ENCODE results near the gene RBM25.
"Not testable (repeated sequence)": the region's sequence is repeated elsewhere in the genome, so short reads cannot be mapped to it uniquely, and the experiment has no call there.

RBM25 gene

DNA sequence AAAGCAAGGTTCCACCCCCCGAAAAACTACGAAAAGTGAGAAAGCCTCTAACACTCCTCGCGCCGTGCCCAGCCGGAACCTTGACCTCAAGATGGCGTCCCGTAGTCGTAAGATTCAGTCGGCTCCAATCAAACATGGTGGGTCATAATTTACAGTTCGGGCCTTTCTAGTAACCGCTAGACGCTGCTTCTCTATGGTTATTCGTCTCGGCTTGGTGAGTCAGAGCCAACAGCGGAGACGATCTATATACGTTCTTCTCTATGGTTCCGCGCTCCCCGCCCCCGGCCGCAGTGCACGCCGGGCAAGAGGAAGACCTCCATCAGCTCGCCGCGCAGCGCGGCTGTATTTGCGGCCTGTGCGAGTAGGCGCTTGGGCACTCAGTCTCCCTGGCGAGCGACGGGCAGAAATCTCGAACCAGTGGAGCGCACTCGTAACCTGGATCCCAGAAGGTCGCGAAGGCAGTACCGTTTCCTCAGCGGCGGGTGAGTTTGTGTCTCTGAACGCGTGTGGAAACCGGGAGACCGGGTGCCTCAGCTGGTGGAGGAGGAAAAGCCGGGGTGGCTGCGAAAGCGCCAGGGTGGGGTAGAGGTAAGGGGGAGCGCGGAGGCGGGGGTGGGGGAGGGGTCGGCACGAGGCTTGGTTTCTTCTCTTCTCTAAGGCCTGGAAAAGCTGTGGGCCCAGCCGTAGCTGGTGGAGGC lies at the start of gene RBM25:
Gene RBM25 (plus strand): TSS at position 311 of the 698 bp plus-strand sequence. CDS start 13,108 bp downstream, outside the sequence.
- in situ Hi-C loops (cut with MboI; ENCODE audit: low sequenced_read_pairs), result no loop called here

DNA sequence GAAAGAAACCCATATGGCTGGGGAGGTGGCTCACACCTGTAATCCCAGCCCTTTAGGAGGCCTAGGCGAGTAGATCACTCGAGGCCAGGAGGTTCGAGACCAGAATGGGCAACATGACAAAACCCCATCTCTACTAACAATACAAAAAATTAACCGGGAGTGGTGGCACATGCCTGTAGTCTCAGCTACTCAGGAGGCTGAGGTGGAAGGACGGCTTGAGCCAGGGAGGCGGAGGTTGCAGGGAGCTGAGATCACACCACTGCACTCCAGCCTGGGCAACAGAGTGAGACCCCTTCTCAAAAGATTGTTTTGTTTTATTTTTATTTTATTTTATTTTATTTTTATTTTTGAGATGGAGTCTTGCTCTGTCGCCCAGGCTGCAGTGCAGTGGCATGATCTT lies 47.1 kb upstream of the RBM25 start:
- in situ Hi-C loops (cut with MboI; ENCODE audit: low sequenced_read_pairs), result not testable (repeated sequence)

DNA sequence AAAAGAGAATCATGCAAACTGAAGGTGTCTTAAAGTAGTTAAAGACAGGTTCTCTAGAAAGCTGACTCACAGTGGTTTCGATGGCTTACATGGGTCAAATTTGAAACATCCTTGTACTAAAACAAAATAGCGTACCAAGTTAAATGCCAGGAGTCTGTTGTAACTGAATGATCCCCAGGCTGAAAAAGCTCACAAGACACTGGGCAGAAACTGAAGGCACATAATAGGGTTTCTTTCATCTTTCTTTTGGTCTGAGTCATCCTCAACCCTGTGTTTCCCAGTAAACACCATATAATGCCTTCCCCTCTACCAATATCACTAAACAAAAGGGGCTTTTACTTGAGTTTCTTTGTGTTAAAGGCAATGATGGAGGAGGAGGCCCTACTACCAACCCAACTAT lies 44.2 kb upstream of the RBM25 start:
- in situ Hi-C loops (cut with MboI; ENCODE audit: low sequenced_read_pairs), result no loop called here

DNA sequence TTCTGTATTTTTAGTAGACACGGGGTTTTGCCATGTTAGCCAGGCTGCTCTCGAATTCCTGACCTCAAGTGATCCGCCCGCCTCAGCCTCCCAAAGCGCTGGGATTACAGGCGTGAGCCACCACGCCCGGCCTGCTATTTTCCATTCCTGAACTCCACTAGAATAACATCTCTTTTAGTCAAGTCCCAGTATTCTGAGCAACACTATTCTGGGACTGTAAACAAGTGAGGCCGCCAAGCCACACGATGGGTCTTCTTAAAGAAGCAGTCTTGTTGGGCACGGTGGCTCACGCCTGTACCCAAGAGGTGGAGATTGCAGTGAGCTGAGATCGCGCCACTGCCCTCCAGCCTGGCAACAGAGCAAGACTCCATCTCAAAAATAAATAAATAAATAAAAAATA lies 42.8 kb upstream of the RBM25 start:
- in situ Hi-C loops (cut with MboI; ENCODE audit: low sequenced_read_pairs), result not testable (repeated sequence)

DNA sequence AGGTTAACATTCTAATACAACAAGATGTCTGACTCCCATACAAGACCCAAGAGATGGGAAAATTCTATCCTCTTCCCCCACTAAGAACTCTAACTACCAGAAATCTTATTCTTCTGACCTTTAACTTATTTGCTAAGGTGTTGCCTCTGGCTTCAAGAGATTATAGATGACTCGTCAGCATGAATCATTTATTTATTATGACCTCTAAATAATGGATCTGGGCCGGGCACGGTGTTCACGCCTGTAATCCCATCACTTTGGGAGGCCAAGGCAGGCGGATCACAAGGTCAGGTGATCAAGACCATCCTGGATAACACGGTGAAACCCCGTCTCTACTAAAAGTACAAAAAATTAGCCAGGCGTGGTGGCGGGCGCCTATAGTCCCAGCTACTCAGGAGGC lies 42.3 kb upstream of the RBM25 start:
- in situ Hi-C loops (cut with MboI; ENCODE audit: low sequenced_read_pairs), result not testable (repeated sequence)

DNA sequence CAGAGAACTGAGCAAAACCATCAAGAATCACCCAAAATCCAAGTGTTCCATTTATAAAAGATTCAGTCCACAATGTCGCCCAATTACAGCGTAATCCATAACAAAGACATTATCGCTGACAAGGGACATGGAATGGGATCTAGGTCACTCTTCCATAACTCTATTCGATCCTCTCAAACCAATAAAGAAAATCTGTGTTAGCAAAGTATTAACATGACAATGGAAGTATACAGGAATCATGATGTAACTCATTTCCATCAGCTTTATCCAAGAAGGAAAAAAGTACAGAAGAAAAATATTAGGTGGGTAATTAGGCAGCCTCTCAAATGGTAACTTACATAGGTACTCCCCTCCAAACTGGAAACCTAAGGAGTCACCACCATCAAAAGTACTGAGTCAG lies 36.3 kb upstream of the RBM25 start:
- in situ Hi-C loops (cut with MboI; ENCODE audit: low sequenced_read_pairs), result no loop called here

DNA sequence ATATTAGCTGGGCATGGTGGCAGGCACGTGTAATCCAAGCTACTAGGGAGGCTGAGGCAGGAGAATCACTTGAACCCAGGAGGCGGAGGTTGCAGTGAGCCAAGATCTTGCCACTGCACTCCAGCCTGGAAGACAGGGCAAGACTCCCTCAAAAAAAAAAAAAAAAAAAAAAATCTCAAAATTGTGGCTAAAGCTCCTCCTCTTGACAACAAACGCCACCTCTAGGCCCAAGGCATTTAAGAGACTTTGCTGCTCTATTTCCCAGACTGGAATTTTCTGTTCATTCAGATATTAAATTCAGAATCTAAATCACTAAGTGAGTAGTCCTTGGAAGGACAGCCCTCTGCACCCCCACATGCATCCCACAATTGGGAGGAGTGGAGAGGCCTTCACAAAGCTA lies 32.8 kb upstream of the RBM25 start:
- in situ Hi-C loops (cut with MboI; ENCODE audit: low sequenced_read_pairs), result no loop called here

DNA sequence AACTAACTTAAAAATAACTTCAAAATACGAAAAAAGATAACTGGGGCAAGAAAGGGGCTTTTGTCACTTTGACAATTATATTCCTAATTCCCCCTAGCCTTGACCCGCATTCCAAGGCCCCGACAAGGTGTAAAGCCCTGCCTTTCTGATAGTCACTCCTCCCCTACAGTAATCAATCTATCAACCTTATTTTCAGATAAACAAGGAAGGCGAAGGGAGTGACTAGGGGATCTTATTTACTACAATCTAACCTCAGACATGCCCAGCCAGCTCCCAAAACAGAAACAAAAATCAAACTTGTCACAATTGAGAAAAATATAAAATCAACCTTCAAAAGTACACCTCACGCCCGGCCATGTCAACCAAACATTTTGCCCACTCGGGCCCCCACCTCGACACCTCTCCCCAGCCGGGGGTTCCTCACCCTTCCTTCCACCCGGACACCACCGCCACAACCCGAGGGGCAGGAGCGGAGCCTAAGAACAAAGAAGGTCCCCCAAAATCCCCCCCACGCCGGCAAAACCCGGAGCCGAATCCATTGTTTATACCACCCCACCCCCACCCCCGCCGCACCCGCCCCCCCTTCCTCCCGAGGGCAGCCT lies 32.0 kb upstream of the RBM25 start:
- in situ Hi-C loops (cut with MboI; ENCODE audit: low sequenced_read_pairs), result no loop called here

DNA sequence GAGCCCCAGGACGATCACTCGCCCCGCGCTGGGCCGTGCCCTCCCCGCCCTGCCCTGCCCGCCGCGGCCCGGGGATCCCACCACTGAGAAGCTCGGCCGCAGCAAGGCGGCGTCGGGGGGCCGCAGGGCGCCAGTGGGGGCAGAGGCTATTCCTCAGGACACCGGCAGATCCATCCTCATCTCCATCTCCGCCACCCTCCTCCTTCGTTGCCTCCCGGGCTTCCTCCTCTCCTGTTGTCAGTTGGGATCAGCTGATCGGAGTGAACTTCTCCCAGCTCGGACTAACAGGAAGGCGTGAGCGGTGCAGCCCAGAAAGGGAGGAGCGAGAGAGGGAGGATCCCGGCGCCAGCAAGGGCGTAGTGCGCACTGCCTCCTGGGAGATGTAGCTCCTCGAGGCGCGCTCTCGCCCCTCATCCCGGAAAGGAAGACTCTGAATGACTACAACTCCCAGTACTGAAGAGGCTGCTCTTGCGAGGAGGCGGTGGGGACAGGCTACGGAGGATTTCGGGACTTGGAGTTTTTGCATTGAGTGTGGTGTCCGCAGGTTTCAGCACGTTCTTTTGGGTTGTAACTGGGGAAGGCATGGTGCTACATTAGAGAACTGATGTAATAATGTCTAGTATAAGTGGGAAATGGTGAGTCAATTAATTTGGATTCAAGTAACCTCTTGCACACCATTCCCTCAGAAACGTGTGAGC lies 31.3 kb upstream of the RBM25 start, which contains the start of gene ZFYVE1:
Gene ZFYVE1 (minus strand): TSS at position 262 of the 698 bp plus-strand sequence. CDS start 2,598 bp downstream, outside the sequence.
- in situ Hi-C loops (cut with MboI; ENCODE audit: low sequenced_read_pairs), result no loop called here

DNA sequence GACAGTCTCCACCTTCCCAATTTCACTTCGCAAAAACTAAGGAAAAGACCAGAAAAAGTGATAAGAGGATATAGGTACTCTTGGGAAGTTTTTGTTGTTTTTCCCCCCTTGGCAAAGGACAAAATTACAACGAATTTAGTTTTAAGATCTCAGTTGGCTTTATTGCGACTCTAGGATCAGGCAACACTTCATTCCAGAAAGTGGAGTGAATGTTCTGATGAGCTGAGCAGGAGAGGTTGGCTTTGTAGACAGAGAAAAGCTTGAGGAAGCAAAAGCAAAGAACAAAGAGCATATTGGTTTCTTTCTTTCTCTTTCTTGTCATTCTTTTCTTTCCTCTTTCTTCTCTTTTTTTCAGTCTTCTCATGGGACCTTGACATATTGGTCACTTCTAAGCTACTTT lies 30.8 kb upstream of the RBM25 start:
- in situ Hi-C loops (cut with MboI; ENCODE audit: low sequenced_read_pairs), result no loop called here

DNA sequence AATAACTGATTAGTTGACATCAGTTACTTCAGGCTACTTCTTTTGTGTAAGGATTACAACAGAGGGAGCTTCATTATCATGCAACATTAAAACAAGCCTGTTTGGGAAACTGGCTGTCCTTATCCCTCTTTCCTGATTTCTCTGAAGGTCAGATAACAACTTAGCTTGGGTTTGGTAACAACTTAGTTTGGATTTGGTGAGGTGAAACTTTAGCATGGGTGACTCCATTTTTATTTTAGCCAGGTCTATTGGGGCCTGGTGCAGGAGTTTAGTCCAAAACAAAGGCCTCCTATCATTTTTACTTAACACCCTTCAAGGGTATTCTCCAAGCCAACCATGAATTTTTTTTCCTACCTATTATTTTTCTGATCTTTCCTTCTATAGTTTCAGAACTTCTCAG lies 30.4 kb upstream of the RBM25 start:
- in situ Hi-C loops (cut with MboI; ENCODE audit: low sequenced_read_pairs), result no loop called here

DNA sequence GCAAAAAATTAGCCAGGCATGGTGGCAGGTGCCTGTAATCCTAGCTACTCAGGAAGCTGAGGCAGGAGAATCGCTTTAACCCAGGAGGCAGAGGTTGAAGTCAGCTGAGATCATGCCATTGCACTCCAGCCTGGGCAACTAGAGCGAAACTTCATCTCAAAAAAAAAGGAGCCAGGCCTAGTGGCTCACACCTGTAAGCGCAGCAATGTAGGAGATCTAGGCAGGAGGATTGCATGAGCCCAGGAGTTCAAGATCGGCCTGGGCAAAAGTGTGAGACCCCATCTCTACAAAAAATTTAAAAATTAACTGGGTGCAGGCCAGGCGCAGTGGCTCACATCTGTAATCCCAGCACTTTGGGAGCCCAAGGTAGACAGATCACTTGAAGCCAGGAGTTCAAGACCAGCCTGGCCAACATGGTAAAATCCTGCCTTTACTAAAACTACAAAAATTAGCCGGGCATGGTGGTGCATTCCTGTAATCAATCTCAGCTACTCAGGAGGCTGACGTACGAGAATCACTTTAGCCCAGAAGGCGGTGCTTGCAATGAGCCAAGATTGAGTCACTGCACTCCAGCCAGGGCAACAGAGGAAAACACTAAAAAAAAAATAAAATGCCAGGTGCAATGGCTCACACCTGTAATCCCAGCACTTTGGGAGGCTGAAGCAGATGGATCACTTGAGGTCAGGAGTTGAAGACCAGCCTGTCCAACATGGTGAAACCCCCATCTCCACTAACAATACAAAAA lies 21.5 kb upstream of the RBM25 start:
- in situ Hi-C loops (cut with MboI; ENCODE audit: low sequenced_read_pairs), result not testable (repeated sequence)

DNA sequence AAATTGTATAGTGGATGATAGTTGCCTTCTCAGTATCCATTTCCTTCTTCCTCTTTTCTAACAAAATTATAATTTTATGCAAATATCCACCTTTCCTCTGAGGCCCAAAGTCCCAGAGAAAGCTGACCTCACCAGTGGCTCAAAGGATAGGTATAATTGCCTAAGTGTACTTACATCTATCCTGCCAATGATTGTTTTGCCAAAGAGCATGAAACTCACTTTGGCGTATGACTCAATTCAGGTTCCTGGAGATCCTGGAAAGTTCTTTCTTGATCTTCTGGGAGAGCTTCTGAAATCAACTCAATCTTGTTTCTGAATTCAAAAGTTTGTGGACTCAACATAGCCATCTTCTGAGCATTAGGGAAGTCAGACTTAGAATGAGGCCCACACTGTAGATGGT lies 10.5 kb upstream of the RBM25 start:
- in situ Hi-C loops (cut with MboI; ENCODE audit: low sequenced_read_pairs), result no loop called here

DNA sequence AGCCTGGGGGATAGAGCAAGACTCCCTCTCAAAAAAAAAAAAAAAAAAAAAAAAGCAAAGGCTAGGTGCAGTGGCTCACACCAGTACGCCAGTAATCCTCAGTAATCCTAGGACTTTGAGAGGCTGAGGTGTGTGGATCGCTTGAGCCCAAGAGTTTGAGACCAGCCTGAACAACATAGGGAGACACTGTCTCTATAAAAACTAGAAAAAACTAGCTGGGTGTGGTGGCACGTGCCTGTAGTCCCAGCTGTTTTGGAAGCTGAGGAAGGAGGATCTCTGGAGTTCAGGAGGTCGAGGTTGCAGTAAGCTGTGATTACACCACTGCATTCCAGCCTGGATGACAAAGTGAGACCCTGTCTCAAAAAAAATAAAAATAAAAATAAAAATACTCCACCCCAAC lies 8.9 kb upstream of the RBM25 start:
- in situ Hi-C loops (cut with MboI; ENCODE audit: low sequenced_read_pairs), result no loop called here

DNA sequence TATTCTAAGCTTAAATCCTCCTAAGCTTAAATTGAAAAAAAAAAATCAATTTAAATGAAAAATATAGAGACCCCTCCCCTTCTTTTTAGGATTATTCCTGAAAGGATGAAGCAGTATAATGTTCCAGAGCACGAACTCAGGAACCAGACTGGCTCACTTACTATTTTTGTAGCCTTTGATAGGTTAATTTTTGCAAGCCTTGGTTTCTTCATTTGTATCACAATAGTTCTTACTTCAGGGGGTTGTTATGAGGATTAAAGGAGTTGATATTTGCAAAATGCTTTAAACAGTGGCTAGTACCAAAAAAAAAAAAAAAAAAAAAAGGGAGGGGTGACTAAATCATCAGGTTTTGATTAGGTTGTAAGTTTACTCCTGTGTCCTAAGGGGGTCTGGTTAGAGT lies 3.1 kb upstream of the RBM25 start:
- in situ Hi-C loops (cut with MboI; ENCODE audit: low sequenced_read_pairs), result no loop called here

DNA sequence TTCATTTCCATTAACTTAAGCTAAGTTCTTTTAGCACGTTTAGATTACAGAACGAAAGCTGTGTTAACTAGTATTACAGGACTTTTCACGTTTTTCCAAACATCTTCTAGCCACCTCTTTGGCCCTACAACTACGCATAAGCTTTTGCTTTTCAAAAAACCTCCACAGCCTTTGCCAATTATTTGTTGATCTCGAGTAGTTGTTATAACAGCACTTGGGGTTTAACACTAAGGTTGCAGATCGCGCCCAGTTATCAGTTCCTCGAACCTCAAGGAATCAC lies 450 bp upstream of the RBM25 start:
- in situ Hi-C loops (cut with MboI; ENCODE audit: low sequenced_read_pairs), result no loop called here

DNA sequence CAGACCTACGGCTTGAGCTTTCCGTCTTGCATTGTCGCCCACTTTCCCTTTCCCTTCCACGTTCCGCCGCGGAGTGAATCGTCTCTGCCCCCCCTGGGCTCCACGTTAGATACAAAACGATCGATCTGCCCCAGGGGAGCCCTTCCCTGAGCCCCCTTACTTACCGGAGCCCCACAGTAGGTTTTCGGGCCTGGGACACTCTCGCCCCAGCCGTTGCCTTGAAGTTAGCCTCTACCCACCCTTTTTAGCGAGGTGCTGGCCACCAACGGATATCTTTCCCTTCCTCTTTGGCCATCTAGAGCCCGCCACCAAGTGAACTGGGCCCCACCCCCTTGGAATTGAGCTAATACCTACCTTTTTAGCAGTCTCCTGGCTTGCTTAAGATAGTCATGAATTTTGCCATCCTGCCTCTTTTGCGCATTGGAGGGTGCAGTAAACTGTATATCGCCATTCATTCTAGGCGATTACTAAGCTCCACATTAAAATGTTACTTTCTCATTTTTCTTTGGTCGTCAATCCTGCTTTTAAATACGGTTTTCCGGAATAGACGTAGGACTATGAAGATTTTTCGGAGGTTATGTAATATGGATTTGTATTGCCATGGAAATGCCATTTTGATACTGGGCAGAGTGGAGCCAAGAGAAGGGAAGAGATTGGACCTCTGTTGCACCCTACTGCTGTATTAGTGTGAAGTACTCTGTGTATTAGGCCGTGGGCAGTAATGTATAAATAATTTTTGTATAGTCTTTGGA lies 764 bp downstream of the RBM25 start:
- in situ Hi-C loops (cut with MboI; ENCODE audit: low sequenced_read_pairs), result no loop called here

DNA sequence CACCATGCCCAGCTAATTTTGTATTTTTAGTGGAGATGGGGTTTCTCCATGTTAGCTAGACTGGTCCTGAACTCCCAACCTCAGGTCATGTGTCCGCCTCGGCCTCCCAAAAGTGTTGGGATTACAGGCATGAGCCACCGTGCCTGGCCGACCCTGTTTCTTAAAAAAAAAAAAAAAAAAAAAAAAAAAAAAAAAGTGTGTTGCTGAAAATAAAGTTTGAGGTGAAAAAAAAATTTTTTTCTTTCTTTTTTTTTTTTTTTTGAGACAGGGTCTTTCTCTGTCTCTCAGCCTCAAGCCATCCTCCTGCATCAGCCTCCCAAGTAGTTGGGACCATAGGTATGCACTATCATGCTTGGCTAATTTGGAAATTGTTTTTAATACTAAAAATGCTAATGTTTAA lies 11.3 kb downstream of the RBM25 start:
- in situ Hi-C loops (cut with MboI; ENCODE audit: low sequenced_read_pairs), result no loop called here

DNA sequence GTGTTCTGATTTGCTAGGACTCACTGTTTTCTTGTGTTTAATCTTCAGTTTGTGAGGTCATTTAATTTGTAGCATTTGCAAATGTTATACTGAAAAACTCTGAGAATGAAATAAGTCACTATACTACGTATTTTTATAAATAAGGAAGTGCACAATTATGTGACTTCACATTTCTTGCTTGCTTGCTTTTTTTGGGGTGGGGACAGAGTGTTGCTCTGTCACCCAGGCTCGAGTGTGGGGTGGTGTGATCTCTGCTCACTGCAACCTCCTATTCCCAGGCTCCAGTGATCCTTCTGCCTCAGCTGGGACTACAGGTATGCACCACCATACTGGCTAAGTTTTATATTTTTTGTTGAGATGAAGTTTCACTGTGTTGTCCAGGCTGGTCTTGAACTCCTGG lies 32.7 kb downstream of the RBM25 start:
- in situ Hi-C loops (cut with MboI; ENCODE audit: low sequenced_read_pairs), result no loop called here

DNA sequence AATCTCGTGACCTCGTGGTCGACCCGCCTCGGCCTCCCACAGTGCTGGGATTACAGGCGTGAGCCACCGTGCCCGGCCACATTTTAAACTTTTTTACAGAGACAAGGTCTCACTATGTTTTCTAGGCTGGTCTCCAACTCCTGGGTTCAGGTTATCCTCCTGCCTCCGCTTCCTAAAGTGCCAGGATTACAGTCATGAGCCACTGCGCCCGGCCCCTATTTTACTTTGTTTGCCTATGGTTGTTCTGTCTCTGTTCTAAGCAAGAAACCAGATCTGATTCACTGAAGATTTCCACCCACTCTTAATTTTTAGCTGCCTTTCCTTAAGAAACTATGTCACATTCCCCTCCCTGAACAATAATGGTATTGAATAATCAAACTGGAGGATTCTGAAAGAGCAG lies 39.1 kb downstream of the RBM25 start:
- in situ Hi-C loops (cut with MboI; ENCODE audit: low sequenced_read_pairs), result no loop called here

DNA sequence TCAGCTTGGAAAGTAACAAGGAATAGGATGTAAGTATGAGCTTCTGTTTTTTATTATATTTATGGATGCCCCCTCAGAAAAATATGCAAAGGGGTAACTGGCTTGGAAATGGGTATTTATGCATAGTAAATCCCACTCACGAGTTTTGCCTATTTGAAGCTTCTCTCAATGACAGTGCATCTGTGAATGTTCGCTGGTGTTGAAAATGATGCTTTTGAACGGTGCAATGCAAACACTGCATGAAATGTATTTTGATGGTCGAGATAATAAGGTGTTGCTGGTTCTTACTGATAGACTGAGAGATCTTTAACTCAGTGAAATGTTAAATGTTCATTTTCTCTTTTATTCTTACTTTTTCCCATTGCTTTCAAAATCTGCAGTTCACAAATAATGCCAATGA lies 42.0 kb downstream of the RBM25 start:
- in situ Hi-C loops (cut with MboI; ENCODE audit: low sequenced_read_pairs), result no loop called here

Data from HL-60/S4 treated with phorbol 12-myristate 13-acetate at 8.2 ng/mL for 4 days and 3 days (cell line).